K562 (cell line): Measurements from ENCODE around the gene SPTY2D1. TPM values are rescaled to one million over a fixed set of nuclear protein-coding genes. Genes with fewer than 3 reads are reported as not detected.
A peak's percentile ranks its signal among the peaks of the same experiment; 100 is the strongest.

Experiments
- BDP1 ChIP-seq: IDR thresholded peaks from 3 replicates; pipeline ENCODE4 v1.6.1; 2011; ENCODE audit not compliant: insufficient read length, insufficient read depth
- CTBP1 ChIP-seq: fragments of 450-650 bp; IDR thresholded peaks from 2 replicates; pipeline ENCODE4 v1.6.1; 2016; ENCODE audit warnings: borderline replicate concordance
- GABPA ChIP-seq: fragments of 200-800 bp; sonication (Bioruptor generic); conservative IDR thresholded peaks from 2 replicates; pipeline ENCODE4 v1.6.1; 2016; ENCODE audit warnings: low read depth, missing genetic modification characterization, missing compliant biosample characterization
- HDAC1 ChIP-seq, 2 experiments: fragments of 450-650 bp; IDR thresholded peaks; 2 replicates each; pipeline ENCODE4 v1.6.1; 2016 to 2017; ENCODE audit warnings: inconsistent platforms in 1 of 2, mild to moderate bottlenecking in 1 of 2, moderate library complexity in 1 of 2
- JUND ChIP-seq, 2 experiments: IDR thresholded peaks; 2 replicates in 1 of 2; 3 replicates in 1 of 2; pipeline ENCODE4 v1.6.1; 2011; ENCODE audit warnings: borderline replicate concordance in 2 of 2, low read depth in 2 of 2, low read length in 2 of 2, improper control_type of control experiment in 1 of 2, missing biosample characterization in 1 of 2, missing genetic modification characterization in 1 of 2, missing genetic modification reagents in 1 of 2
- KDM2B ChIP-seq: fragments of 250-450 bp; sonication (Bioruptor Pico); IDR thresholded peaks from 2 replicates; pipeline ENCODE4 v1.8.0; 2021; ENCODE audit warnings: mild to moderate bottlenecking, moderate library complexity
- KDM4B ChIP-seq, 2 experiments: fragments of 450-650 bp in 1 of 2; sonication (generic) in 1 of 2; IDR thresholded peaks; 2 replicates each; pipeline ENCODE4 v1.6.1; 2016 to 2017; ENCODE audit warnings: borderline replicate concordance in 2 of 2, antibody characterized with exemption in 1 of 2, low read depth in 1 of 2, mild to moderate bottlenecking in 1 of 2
- KLF1 ChIP-seq: fragments of 450-650 bp; IDR thresholded peaks from 2 replicates; pipeline ENCODE4 v1.6.1; 2016; ENCODE audit warnings: missing genetic modification characterization, missing compliant biosample characterization
- L3MBTL2 ChIP-seq: fragments of 450-650 bp; IDR thresholded peaks from 2 replicates; pipeline ENCODE4 v1.6.1; 2016; ENCODE audit warnings: mild to moderate bottlenecking, moderate library complexity
- NEUROD1 ChIP-seq: fragments of 150-350 bp; IDR thresholded peaks from 2 replicates; pipeline ENCODE4 v1.6.1; 2014; ENCODE audit warnings: borderline replicate concordance, low read length, low read depth; ENCODE audit not compliant: partially characterized antibody
- NKRF ChIP-seq: fragments of 450-650 bp; IDR thresholded peaks from 2 replicates; pipeline ENCODE4 v1.6.1; 2016; ENCODE audit warnings: borderline replicate concordance
- PHF20 ChIP-seq: fragments of 450-650 bp; IDR thresholded peaks from 2 replicates; pipeline ENCODE4 v1.6.1; 2018; ENCODE audit not compliant: partially characterized antibody
- PML ChIP-seq: IDR thresholded peaks from 2 replicates; pipeline ENCODE4 v1.6.1; 2012; ENCODE audit warnings: low read length, inconsistent platforms
- POLR2A ChIP-seq: fragments of 450-650 bp; conservative IDR thresholded peaks from 2 replicates; pipeline ENCODE4 v1.6.1; 2016
- POLR2AphosphoS5 ChIP-seq: IDR thresholded peaks from 2 replicates; pipeline ENCODE4 v1.6.1; 2011; ENCODE audit warnings: mild to moderate bottlenecking, low read depth, low read length, moderate library complexity; ENCODE audit not compliant: control insufficient read depth, insufficient read depth
- SIN3B ChIP-seq: fragments of 450-650 bp; IDR thresholded peaks from 2 replicates; pipeline ENCODE4 v1.6.1; 2017; ENCODE audit warnings: low read depth, mild to moderate bottlenecking, moderate library complexity
- SP1 ChIP-seq: sonication (generic); formaldehyde crosslinking; IDR thresholded peaks from 2 replicates; pipeline ENCODE4 v1.8.1; 2022; ENCODE audit warnings: mild to moderate bottlenecking, missing genetic modification reagents
- TAF1 ChIP-seq: IDR thresholded peaks from 2 replicates; pipeline ENCODE4 v1.6.1; 2011; ENCODE audit warnings: mild to moderate bottlenecking, low read length, moderate library complexity; ENCODE audit not compliant: insufficient read depth, control insufficient read depth, severe bottlenecking; ENCODE audit errors: extremely low read depth
- YY1 ChIP-seq, 3 experiments: IDR thresholded peaks; 2 replicates each; pipeline ENCODE4 v1.6.1; 2011; ENCODE audit warnings: low read length in 2 of 3, mild to moderate bottlenecking in 2 of 3, moderate library complexity in 2 of 3, borderline replicate concordance in 1 of 3, control low read depth in 1 of 3, low read depth in 1 of 3; ENCODE audit not compliant: insufficient read depth in 3 of 3, insufficient replicate concordance in 2 of 3, control insufficient read depth in 1 of 3, insufficient read length in 1 of 3; ENCODE audit errors: extremely low read depth in 1 of 3
- ZC3H11A ChIP-seq: IDR thresholded peaks from 2 replicates; pipeline ENCODE4 v1.6.1; 2012; ENCODE audit warnings: low read depth, low read length, improper control_type of control experiment
- ZNF212 ChIP-seq: fragments of 450-650 bp; formaldehyde crosslinking; IDR thresholded peaks from 2 replicates; pipeline ENCODE4 v1.4.0; 2020; ENCODE audit warnings: mild to moderate bottlenecking
- polyA plus RNA-seq, 8 experiments: library from polyadenylated mRNA; depleted of rRNA in 4 of 8; stranded (reverse) in 5 of 8; unstranded in 3 of 8; fragments of >200 nt; fragmentation: Nextera tagmentation in 2 of 8; fragmentation: Illumina TruSeq in 1 of 8; extraction: Ambion mirVana in 2 of 8; extraction: Trizol in 1 of 8; gene quantifications; 2 replicates each; pipeline versions ENCODE4 v1.2.1 to v1.2.3, GENCODE V29; 2011 to 2014; ENCODE audit warnings: inconsistent platforms in 1 of 8, missing spikeins in 1 of 8
- total RNA-seq, 7 experiments: library from RNA; depleted of rRNA in 6 of 7; stranded (reverse); fragments of >200 nt in 6 of 7; fragmentation: Illumina TruSeq in 2 of 7; extraction: Trizol in 2 of 7; gene quantifications; 2 replicates each; pipeline versions ENCODE4 v1.2.1 to v1.2.3, GENCODE V29; 2011 to 2021; ENCODE audit warnings: low replicate concordance in 1 of 7
- TF ChIP-seq, protein P1 (sequence below): sonication (generic); formaldehyde crosslinking; IDR thresholded peaks from 2 replicates; pipeline ENCODE4 v1.8.1; 2023; ENCODE audit warnings: mild to moderate bottlenecking, missing genetic modification reagents, moderate library complexity

SPTY2D1 gene
- total and polyA plus RNA-seq, 9 of the 15 experiments (the other 6 are each of a cell fraction or from before 2014, with no cell fraction given), result 3.2 to 32.1 (median 12.9) TPM

DNA sequence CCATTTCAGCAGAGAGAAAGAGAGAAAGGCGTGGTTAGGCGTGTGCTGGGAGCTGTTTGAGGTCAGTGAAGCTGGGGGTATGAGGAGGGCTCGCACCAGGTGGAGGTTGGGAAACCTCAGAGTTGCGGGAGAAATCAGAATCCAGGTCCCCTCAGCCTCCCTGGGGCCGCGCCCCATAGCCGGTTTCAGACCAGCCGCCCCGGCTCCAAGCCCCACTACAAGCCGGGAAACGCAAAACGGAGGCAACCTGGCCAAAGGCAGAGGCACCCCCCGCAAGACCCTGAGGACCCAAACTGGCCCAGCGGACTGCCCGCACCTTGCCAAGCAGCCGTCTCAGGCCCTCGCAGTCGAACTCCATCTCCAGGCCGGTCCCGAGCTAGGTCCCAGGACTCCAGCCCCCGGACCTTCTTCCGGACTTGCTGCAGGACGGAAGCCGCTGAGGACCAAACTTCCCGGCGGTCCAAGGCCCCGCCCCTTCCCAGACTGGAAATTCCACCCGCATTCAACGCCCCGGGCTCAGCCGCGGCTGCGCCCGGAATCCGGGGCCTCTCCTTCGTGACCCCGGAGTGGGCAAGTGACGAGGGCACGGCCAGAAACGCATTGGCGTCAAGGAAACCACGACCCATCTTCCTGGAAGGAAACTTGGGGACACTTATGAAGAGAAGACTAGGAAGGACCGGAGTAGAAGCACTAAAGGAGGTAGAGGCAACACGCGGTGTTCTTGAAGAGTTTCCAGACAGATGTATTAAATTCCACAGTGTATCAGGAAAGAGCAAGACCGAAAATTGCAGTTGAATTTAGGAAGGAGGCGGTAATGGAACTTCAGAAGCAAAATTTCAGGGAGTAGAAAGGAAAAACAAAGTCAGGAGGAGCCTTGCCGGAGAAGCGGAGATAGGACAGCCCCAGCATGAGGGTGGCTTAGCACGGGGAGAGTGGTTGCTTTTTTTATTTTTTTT lies 45.6 kb downstream of the SPTY2D1 start, which contains the start of gene UEVLD (continued):
- TF ChIP-seq ZC3H11A (no peak), BDP1 (no peak), ZNF212 (CRISPR knock-in tag) (0 out of 2 replicates have a peak, but pooled peaks have one; percentile 27), SP1 (CRISPR knock-in tag) (peak; percentile 84), GABPA (peak; percentile 84), PML (peak; percentile 59; the same call in 1 of the 2 replicates), YY1 (IDR thresholded peaks at IDR 0.05; ENCODE audit: borderline replicate concordance in 1 of 3, control insufficient read depth in 1 of 3, extremely low read depth in 1 of 3, insufficient read depth in 3 of 3, insufficient read length in 1 of 3, insufficient replicate concordance in 2 of 3, low read depth in 1 of 3, low read length in 2 of 3) (peak in 2 of 3 experiments; percentile 9 to 35), TAF1 (peak; percentile 73), CTBP1 (peak; percentile 58; the same call in 1 of the 2 replicates), KDM4B (IDR thresholded peaks at IDR 0.05; ENCODE audit: borderline replicate concordance in 2 of 2, low read depth in 1 of 2) (peak in 1 of 2 experiments; percentile 58; a peak in 1 of 4 replicates), POLR2AphosphoS5 (peak; percentile 61; the same call in 1 of the 2 replicates), JUND (IDR thresholded peaks at IDR 0.05; ENCODE audit: borderline replicate concordance, low read depth, low read length) (no peak; the same call in 1 of the 2 replicates), JUND (tag; IDR thresholded peaks at IDR 0.05; ENCODE audit: borderline replicate concordance, low read depth, low read length) (no peak), SIN3B (0 out of 2 replicates have a peak, but pooled peaks have one; percentile 59), HDAC1 (IDR thresholded peaks at IDR 0.05) (peak in 1 of 2 experiments; percentile 71; a peak in 2 of 4 replicates), NEUROD1 (peak; percentile 72), NKRF (peak; percentile 63; the same call in 1 of the 2 replicates), POLR2A (peak; percentile 83), KDM2B (0 out of 2 replicates have a peak, but pooled peaks have one; percentile 50), KLF1 (tag) (0 out of 2 replicates have a peak, but pooled peaks have one; percentile 31), L3MBTL2 (peak; percentile 80), PHF20 (peak; percentile 90)
- TF ChIP-seq, protein P1, sequence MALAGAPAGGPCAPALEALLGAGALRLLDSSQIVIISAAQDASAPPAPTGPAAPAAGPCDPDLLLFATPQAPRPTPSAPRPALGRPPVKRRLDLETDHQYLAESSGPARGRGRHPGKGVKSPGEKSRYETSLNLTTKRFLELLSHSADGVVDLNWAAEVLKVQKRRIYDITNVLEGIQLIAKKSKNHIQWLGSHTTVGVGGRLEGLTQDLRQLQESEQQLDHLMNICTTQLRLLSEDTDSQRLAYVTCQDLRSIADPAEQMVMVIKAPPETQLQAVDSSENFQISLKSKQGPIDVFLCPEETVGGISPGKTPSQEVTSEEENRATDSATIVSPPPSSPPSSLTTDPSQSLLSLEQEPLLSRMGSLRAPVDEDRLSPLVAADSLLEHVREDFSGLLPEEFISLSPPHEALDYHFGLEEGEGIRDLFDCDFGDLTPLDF (CRISPR knock-in tag), result no peak
